GM19455 (cell line): ENCODE results near the gene YTHDC1.
"Not testable (repeated sequence)": the region's sequence is repeated elsewhere in the genome, so short reads cannot be mapped to it uniquely, and the experiment has no call there.

Experiments
- ATAC-seq: cut with Tn5 transposase; IDR thresholded peaks from one replicate; pipeline ENCODE4 v1.9.1; 2021; ENCODE audit not compliant: unreplicated experiment

The YTHDC1 gene

DNA sequence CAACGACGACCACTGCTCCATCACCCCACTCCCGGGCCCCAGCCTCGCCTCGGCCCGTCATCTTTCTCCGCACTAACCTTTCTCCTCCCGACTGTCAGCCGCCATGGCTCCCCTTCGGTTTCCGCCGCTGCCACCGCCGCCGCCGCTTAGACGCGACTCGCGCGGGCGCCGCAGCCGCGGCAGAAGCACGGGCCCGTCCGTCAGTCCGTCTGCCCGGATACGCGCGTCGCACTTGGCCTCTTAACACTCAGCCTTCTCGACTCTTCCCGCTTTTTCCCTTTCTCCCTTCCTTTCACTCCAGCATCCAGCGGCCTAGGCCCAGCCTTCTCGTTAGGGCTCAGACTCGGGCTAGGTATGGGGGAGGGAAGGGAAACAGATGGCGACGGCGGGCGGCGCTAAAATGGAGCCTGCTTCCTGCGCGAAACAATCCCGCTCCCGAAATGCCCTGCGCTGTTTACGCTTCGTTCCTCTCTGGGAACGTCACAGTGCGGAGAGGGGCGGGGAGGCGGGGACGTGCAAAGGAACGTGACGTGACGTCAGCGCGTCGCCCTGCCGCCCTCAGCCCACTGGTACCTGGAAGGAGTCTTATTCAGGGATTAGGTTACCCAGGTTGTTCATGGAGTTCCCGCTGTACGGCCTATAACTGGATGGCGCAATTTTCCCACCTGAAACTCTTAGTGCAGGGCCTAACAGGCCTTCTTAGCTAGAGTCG, at the start of gene YTHDC1:
YTHDC1 (minus strand) TSS at position 442 of the 712 bp plus-strand sequence; CDS start at position 105, 337 bp downstream.
- ATAC-seq: peak; percentile 96

DNA sequence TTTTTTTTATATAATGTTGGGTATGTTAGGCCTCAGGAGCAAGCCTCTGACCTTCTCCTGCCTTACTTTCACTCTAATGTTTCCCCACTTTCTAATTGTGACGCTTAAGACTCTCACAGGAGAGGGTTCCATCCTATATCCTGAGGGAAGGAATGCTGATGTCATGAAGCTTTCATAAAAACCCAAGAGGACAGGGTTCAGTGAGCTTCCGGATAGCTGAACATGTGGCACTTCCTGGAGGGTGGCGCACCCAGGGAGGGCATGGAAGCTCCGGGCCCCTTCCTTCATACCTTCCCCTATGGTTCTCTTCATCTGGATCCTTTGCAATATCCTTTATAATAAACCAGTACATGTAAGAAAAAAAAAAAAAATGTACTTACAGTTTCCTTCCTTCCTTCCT, 49.4 kb upstream of the YTHDC1 start:
- ATAC-seq: no peak

DNA sequence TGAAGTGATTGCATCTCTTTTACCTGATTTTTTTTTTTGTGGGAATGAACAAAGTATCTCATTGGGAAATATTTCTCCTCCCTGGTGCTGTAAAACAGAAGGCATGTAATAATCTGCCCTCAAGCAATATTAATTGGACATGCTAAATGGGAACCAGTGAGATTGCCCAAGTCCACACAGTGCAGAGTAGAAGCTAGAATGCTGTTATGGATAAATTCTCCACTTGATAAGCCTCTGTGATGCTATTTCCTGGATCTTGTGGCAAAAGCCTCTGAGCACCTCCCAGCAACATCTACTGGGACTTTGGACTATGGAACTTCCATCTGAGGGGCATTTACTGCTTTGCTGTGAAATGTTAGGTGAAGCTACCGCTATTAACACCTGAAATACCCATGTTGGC, 46.9 kb upstream of the YTHDC1 start:
- no peak for ATAC-seq

GRCh38 chr4:68391436-68391835, 41.5 kb upstream of the YTHDC1 start:
- no peak for ATAC-seq

- no peak for ATAC-seq
Measured at GRCh38 chr4:68390205-68390935, 40.5 kb upstream of the YTHDC1 start.

DNA sequence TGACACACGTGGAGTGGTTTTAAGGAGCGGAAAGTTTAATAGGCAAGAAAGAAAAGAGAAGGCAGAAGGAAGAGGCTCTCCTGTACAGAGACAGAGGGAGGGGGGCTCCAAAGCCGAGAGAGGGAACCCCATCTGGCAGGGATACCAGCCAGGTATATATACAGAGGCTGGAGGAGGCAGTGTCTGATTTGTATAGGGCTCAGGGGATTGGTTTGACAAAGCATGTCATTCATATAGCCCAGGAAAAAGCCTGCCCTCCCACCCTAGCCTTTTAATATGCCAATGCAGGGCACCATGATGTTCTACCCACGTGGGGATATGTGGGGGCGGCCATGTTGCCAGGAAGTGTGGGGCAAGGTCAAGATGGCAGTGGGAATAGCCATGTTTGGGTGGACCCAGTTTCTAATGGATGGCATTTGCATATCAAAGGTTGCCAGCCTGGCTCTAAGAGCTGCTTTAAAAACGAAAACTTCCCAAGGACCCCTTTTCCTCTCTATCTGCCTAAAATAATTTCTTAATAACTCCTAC, 39.6 kb upstream of the YTHDC1 start:
- not testable (repeated sequence) for ATAC-seq

- ATAC-seq: no peak
Measured at GRCh38 chr4:68388347-68388865, 38.5 kb upstream of the YTHDC1 start.

DNA sequence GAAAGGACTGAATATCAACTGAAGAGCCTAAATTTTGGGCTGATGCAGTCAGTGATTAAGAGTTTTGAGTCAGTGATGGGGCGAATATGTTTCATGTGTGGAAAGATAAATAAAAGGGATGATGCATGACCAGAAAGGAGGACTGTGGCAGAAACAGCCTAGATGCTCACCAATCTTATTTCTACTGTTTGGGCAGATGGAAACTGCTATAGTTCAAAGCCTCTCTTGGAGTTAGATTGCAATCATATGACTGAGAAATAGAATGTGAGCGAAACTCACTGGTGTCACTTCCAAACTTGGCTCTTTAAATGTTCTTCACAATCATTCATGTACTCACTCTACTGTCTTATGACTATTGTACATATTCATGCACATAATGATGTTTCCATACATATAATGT, 35.4 kb upstream of the YTHDC1 start:
- ATAC-seq: no peak

- ATAC-seq: no peak
Measured at GRCh38 chr4:68383115-68383514, 33.2 kb upstream of the YTHDC1 start.

DNA sequence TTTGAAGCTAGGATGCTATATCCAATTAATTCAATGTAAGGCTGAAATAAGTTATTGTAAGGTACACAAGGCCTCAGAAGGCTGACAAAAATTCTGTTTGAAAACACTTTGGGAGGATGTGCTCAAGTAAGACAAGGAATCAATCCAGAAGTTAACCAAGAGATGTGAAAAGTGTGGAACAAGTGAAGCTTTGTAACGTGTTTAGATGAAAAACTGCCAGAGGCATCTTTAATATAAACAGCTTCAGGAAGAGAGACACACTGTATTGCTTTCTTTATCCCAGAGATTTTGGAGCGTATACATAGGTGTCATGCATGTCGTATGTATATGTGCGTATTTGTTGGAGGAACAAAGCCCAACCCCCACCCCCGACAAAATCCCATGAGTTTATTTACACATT, 28.3 kb upstream of the YTHDC1 start:
- no peak for ATAC-seq

GRCh38 chr4:68375667-68376559, 26.0 kb upstream of the YTHDC1 start:
- ATAC-seq: peak; percentile 73

DNA sequence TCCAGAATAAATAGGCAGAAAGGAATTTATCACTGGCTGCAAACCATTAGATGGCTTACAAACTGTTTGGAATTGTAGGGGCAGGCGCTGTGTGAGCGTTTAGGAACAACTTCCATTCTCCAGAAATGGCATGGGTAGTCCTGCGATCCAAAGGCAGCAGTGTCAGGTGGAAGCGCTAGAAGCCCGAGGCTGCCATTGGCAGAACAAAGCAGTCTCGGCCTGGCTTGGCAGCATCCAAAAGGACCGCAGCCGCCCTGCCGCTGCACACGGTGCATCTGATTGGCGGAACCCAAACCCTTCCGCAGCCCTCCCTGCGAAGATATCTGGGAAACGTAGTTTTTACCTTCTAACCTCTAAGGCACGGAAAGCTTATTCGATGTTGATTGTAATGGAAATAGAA, 23.6 kb upstream of the YTHDC1 start:
- ATAC-seq: peak; percentile 89

GRCh38 chr4:68372588-68372987, 22.7 kb upstream of the YTHDC1 start:
- no peak for ATAC-seq

DNA sequence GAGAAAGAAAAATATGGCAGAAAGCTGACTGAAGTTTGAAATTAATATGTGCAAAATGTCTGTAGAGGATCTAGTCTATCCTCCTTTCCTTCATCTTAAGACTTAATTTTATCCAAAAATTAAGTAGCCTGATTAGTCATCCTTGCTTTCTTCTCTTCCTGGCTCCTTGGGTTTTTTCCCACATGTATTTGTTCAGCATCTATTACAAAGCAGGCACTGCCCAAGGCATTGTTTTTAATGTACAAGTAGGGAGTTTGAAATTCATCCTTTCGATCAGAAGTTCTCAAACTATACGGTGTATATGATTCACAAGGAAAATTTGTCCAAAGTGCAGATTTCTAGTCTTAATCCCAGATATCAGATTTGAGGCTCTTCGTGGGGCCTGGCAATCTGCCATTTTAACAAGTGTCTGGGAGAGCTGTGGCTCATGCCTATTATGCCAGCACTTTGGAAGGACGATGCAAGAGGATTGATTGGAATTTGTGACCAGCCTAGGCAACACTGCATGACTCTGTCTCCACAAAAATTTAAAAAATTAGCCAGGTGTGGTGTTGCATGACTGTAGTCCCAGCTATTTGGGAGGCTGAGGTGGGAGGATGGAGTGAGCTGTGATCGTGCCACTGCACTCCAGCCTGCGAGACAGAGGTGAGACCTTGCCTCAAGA, 19.4 kb upstream of the YTHDC1 start:
- ATAC-seq: no peak

GRCh38 chr4:68368691-68369131, 18.8 kb upstream of the YTHDC1 start:
- no peak for ATAC-seq

GRCh38 chr4:68367835-68368234, 17.9 kb upstream of the YTHDC1 start:
- ATAC-seq: no peak

DNA sequence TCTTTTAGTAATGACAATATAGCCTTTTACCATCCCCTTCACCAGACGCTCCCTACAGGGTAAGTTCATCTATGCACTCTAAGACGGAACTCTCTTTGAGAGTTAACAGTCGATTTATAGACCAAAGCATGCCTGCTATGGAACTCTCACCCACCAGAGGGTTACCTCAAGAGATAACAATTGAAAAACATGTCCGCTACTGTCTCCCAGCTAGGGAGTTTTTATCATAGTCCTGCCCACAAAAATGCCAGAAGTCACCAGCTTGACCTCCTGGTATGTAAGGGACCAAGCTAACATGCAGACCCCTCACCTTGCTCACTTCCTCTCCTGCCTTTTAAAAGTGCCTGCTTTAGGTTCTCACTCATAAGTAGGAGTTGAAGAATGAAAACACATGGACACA, 16.7 kb upstream of the YTHDC1 start:
- no peak for ATAC-seq

- no peak for ATAC-seq
Measured at GRCh38 chr4:68365068-68365467, 15.2 kb upstream of the YTHDC1 start.

GRCh38 chr4:68361146-68361589, 11.3 kb upstream of the YTHDC1 start:
- ATAC-seq: no peak

DNA sequence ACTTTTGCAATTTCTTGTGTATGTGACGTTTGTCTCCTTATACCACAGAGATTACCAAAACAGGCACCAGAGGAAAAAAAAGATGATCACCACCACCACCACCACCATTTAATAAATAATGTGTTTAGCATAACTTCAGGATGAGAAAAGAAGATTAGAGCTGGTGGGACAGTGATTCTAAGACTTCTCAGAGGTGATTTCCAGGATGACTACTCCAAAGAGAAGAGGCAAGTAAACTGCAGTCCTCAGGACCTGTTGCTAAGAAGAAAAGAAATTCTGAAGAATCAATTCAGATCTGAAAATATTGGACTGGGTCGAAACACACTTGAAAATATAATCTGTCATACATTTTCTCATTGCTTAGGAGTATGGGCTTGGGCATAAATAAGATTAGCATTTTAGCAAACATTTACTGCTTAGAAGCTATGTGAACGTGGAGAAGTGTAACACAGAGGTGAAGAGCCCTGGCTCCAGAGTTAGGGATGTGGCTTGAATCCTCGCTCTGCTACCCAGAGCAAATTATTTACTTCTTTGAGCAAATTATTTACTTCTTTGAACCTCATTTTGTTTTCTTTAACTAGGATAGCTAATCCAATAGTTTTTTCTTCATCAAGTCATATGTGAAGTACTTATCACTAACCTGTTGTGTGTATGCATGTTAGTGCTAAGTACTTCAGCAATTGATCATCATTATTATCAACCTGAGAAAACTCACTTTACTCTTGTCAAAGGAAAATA, 10.5 kb upstream of the YTHDC1 start:
- ATAC-seq: no peak
